GM12892 (cell line): ENCODE measurements around the gene ESAM.

ENCODE experiments used
- DNase-seq: peaks from one replicate; pipeline ENCODE4 v3.0.0; 2011; ENCODE audit not compliant: insufficient read length
- FAIRE-seq: peaks from 2 replicates; lab custom pipeline; 2011; peaks lifted over from hg19 to GRCh38; lab: Jason Lieb, UNC
- POLR2A ChIP-seq: IDR thresholded peaks from 2 replicates; pipeline ENCODE4 v1.6.1; 2011; ENCODE audit warnings: low read depth, low read length, control low read depth
- POLR2AphosphoS5 ChIP-seq: IDR thresholded peaks from 2 replicates; pipeline ENCODE4 v1.6.1; 2011; ENCODE audit warnings: low read depth, low read length, control low read depth
- TAF1 ChIP-seq: IDR thresholded peaks from 2 replicates; pipeline ENCODE4 v1.6.1; 2011; ENCODE audit warnings: low read depth, mild to moderate bottlenecking, control low read depth, low read length, borderline replicate concordance

ESAM gene

GRCh38 chr11:124751391-124751740, 10.7 kb downstream of the ESAM start:
- DNase-seq (no peak), FAIRE-seq (no peak)

GRCh38 chr11:124749912-124750311, 12.2 kb downstream of the ESAM start:
- TF ChIP-seq POLR2AphosphoS5: no peak
- no peak for TF ChIP-seq POLR2A
- no peak for TF ChIP-seq TAF1
- FAIRE-seq (no peak), DNase-seq (no peak)

More at GRCh38 chr11:124751391-124751740, 10.7 kb downstream of the ESAM start:
- TF ChIP-seq POLR2AphosphoS5 (no peak), POLR2A (no peak), TAF1 (no peak)

- no peak for DNase-seq
- FAIRE-seq: peak; percentile 74
- TF ChIP-seq POLR2A (no peak), TAF1 (no peak), POLR2AphosphoS5 (no peak)
Measured at GRCh38 chr11:124748481-124749343, 13.4 kb downstream of the ESAM start.

GRCh38 chr11:124748100-124748418, 14.0 kb downstream of the ESAM start:
- no peak for DNase-seq
- FAIRE-seq: no peak
- TF ChIP-seq TAF1 (no peak), POLR2A (no peak), POLR2AphosphoS5 (no peak)

GRCh38 chr11:124747406-124748099, 14.5 kb downstream of the ESAM start:
- DNase-seq (no peak), FAIRE-seq (no peak)
- TF ChIP-seq POLR2A (no peak), TAF1 (no peak), POLR2AphosphoS5 (no peak)

- no peak for TF ChIP-seq POLR2A
- TF ChIP-seq POLR2AphosphoS5: no peak
- no peak for TF ChIP-seq TAF1
- DNase-seq (peak; percentile 94), FAIRE-seq (peak; percentile 96)
Measured at GRCh38 chr11:124746621-124747243, 15.4 kb downstream of the ESAM start.

- DNase-seq (peak; percentile 50), FAIRE-seq (peak; percentile 38)
- no peak for TF ChIP-seq POLR2AphosphoS5
- TF ChIP-seq POLR2A: no peak
- TF ChIP-seq TAF1: no peak
Measured at GRCh38 chr11:124745835-124746620, 16.1 kb downstream of the ESAM start.

GRCh38 chr11:124745270-124745834, 16.7 kb downstream of the ESAM start:
- no peak for DNase-seq
- TF ChIP-seq POLR2A (no peak), TAF1 (no peak), POLR2AphosphoS5 (no peak)
- FAIRE-seq: no peak

- TF ChIP-seq TAF1 (no peak), POLR2AphosphoS5 (no peak), POLR2A (no peak)
- no peak for FAIRE-seq
- DNase-seq: no peak
Measured at GRCh38 chr11:124743050-124743449, 19.0 kb downstream of the ESAM start.

GRCh38 chr11:124742555-124742954, 19.5 kb downstream of the ESAM start:
- FAIRE-seq (no peak), DNase-seq (no peak)
- no peak for TF ChIP-seq TAF1
- no peak for TF ChIP-seq POLR2A
- TF ChIP-seq POLR2AphosphoS5: no peak
